ENCODE results near the gene ABHD17B.

Gene ABHD17B

DNA sequence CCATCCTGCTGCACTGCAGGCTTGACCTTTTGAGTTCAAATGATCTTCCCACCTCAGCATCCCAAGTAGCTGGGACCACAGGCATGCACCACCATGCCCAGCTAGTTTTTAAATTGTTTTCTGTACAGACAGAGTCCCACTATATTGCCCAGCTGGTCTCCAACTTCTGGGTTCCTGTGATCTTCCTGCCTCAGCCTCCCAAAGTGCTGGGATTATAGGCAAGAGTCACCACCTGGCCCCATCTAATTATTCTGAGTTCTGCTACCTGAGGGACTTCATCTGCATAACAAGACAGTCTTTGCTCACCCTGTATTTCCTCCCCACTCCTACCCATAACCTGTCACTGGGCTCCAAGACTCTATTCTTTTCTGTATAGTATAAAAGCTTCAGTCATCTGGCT lies 88.1 kb downstream of the ABHD17B start:
- no peak for DNase-seq (ENCODE audit: low read depth in 2 of 2, low spot score in 1 of 2)

DNA sequence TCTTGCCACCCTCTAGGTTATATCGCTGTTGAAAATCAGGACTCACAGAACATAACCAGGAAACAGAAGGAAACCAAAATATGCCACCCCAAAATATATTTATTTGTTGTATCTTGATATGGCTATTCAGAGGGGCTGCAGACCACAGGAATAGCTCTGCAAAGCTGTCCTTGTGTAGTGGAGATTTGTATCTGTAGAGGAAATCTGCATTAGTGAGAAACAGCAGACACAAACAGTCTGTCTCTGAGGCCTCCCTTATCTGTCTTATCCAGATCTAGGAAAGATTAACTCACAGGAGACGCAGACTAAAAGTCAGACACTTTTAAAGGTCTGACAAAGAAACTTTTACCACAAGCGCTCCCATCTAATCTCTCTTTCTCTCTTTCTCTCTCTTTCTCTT lies 88.5 kb downstream of the ABHD17B start:
- no peak for DNase-seq (ENCODE audit: low read depth in 2 of 2, low spot score in 1 of 2)

DNA sequence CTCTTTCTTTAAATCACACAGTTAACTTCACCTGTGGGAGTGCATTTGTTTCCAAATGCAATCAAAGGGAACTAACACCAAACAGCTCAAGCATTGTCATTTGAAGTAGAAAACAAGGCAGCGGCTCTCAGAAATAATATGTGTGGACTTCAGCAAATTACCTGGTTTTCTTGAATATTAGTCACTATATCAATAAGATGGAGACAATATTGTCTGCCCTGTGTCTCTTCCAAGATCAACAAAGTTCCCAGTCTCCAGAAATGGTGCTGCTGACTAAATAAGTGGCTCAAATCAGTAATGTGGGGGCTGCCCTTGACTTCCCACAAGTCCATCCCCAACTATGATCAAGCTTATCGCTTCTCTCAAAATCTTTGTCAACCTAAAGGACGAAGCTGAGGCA lies 89.6 kb downstream of the ABHD17B start:
- DNase-seq (ENCODE audit: low read depth in 2 of 2, low spot score in 1 of 2) = no peak

DNA sequence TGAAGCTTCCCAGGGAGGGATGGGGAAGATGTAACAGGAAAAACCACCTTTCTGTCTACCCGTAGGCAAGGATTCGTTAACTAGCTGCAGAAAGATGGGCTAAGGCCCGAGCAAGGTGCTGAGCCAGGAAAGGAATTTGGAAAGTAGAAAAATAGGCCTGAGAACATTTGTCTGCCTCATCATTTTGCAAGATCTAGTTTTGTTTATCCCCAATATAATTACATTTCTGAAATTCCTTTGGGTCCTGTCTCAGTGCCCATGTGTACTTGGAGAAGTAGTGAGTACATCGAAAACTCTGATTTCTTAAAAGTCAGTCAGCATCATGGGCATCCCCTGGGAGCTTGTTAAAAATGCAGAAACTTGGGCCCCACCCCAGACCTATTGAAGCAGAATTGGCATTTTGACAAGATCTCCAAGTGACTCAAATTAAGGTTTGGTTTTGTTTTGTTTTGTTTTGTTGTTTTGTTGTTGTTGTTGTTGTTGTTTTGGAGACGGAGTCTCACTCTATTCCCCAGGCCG lies 90.5 kb downstream of the ABHD17B start:
- no peak for DNase-seq (ENCODE audit: low read depth in 2 of 2, low spot score in 1 of 2)

DNA sequence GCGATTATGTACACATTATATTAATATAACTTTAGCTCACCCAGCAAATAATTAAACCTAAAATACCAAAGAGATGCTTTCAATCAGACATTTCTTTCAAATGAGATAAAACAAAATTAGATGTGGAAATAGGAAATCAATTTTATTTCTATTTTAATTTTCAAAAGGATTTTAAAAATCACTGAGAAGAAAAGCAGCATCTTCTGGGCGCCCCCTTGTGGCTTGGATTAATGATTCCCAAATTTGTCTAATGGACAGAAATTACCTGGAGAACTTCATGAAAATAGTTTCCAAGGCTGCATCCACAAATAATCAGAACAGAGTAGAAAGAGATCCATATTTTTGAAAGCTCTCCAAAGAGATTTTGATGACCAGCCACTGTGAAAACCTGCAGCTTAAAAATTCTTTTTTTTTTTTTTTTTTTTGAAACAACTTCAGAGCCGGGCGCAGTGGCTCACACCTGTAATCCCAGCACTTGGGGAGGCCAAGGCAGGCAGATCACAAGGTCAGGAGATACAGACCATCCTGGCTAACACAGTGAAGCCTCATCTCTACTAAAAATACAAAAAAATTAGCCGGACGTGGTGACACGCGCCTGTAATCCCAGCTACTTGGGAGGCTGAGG lies 91.8 kb downstream of the ABHD17B start:
- DNase-seq (ENCODE audit: low read depth in 2 of 2, low spot score in 1 of 2) = peak in 1 of 2 donors; percentile 33

DNA sequence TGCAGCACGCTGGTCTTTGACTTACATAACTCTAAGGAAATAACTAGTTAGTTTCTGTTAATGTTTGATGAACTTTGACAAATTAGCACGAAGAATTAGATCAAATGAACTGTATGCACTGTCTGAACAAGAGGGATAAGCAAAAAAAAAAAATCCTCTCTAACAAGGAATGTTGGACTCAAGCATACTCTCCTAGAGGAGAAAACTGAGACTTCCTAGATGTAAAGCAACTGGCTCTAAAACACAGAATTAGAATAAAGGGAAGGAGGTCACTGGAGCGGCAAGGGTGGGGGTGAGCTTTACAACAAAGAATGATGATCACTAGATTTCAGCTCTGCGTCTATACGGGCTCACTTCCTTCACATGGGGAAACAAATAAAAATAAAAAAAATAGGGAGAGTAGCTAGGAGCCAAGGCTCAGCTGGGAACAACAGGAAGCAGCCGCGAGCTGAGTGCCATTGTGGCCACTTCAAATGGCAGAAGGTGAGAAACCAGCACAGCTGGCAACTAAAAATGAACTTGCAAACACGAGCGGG lies 94.0 kb downstream of the ABHD17B start:
- no peak for DNase-seq (ENCODE audit: low read depth in 2 of 2, low spot score in 1 of 2)
